LNCAP (cell line): Measurements from ENCODE around the gene CELSR2.

Experiments
- CTCF ChIP-seq: fragments of 450-650 bp; IDR thresholded peaks from 2 replicates; pipeline ENCODE4 v1.5.1; 2017; ENCODE audit warnings: mild to moderate bottlenecking

Gene CELSR2

GRCh38 chr1:109242387-109242786 lies 7.0 kb upstream of the CELSR2 start:
- TF ChIP-seq CTCF: no peak

DNA sequence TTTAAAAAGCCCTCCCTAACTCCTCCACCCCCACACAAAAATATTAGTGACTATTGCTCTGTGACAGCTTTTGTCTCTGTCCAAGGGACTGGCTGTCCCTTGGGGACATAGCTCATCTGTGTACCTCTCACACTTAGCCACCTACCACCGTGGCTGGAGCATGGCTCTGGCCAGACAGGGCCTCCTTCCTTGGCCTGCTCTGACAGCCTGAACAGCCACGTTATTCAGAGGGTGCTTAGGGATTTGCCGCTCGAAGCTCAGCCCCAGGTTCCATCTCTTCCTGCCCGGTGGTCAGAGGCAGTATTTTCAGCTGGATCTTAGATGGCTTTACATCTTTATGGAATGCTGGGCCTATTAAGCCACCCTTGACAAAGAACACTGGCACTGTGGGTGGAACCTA lies 6.1 kb upstream of the CELSR2 start:
- TF ChIP-seq CTCF: no peak

GRCh38 chr1:109243860-109244552 lies 5.3 kb upstream of the CELSR2 start:
- no peak for TF ChIP-seq CTCF

DNA sequence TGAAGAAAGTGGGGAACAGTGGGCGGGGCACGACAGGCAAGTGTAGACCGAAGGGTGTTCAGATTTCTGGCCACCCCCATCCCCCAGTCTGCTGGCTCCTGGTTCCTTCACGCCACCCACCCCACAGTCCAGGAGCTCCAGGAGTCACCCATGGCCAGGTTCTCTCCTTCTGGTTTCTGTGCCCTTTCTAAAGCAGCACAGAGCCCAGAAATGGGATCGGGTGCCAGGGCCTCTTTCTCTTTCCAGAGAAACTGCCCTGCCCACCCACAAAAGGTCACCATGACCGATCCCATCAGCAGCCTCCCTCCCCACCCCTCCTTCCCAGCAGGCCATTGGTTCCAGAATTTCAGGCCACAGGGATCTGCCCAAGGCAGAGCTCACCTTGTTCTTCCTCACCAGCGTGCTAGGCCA lies 3.2 kb upstream of the CELSR2 start:
- TF ChIP-seq CTCF: no peak

- TF ChIP-seq CTCF: no peak
These were observed 1.7 kb upstream of the CELSR2 start for GRCh38 chr1:109247401-109248365.

DNA sequence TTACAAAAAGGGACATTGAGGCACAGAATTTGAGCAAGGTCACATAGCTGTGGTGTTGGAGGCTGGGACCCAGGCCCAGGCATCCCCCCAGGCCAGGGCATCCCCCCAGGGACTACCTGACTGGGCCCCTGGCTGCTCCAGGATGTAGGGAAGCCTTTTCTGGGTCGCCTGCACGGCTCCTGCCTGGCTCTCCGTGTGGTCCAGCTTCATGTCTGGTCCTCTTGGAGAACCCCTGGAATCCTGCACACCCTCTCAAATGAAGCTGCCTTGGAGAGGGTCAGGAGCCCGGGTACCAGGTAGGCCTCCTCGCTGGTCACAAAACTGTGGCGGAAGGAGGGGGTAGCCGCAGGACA lies 919 bp upstream of the CELSR2 start:
- no peak for TF ChIP-seq CTCF

- TF ChIP-seq CTCF: no peak
These were observed 489 bp downstream of the CELSR2 start for GRCh38 chr1:109249654-109250401.
